ENCODE data around the gene RAMP3.

Gene RAMP3

GRCh38 chr7:45155357-45155900, 2.2 kb upstream of the RAMP3 start:
- in situ Hi-C loops (cut with HindIII; ENCODE audit: low sequenced_read_pairs): no loop called here
- H3K4me3 ChIP-seq (ENCODE audit: low read depth, low read length): no peak overlapping the region
- no peak for DNase-seq (ENCODE audit: low read depth)
- no peak for TF ChIP-seq CTCF (IDR thresholded peaks at IDR 0.05; ENCODE audit: low read depth, low read length, missing control alignments)

GRCh38 chr7:45155941-45156340, 1.6 kb upstream of the RAMP3 start:
- H3K4me3 ChIP-seq (ENCODE audit: low read depth, low read length): no peak overlapping the region
- TF ChIP-seq CTCF (IDR thresholded peaks at IDR 0.05; ENCODE audit: low read depth, low read length, missing control alignments): no peak
- in situ Hi-C loops (cut with HindIII; ENCODE audit: low sequenced_read_pairs): no loop called here
- no peak for DNase-seq (ENCODE audit: low read depth)

GRCh38 chr7:45156516-45157272, 897 bp upstream of the RAMP3 start:
- DNase-seq (ENCODE audit: low read depth): no peak
- H3K4me3 ChIP-seq (ENCODE audit: low read depth, low read length): no peak overlapping the region
- no peak for TF ChIP-seq CTCF (IDR thresholded peaks at IDR 0.05; ENCODE audit: low read depth, low read length, missing control alignments)
- in situ Hi-C loops (cut with HindIII; ENCODE audit: low sequenced_read_pairs): no loop called here

- in situ Hi-C loops (cut with HindIII; ENCODE audit: low sequenced_read_pairs): no loop called here
- H3K4me3 ChIP-seq (ENCODE audit: low read depth, low read length): no peak overlapping the region
- DNase-seq (ENCODE audit: low read depth): no peak
- no peak for TF ChIP-seq CTCF (IDR thresholded peaks at IDR 0.05; ENCODE audit: low read depth, low read length, missing control alignments)
These were observed 322 bp upstream of the RAMP3 start for GRCh38 chr7:45157286-45157652.

GRCh38 chr7:45158471-45158870, 880 bp downstream of the RAMP3 start:
- no peak for DNase-seq (ENCODE audit: low read depth)
- no peak for TF ChIP-seq CTCF (IDR thresholded peaks at IDR 0.05; ENCODE audit: low read depth, low read length, missing control alignments)
- in situ Hi-C loops (cut with HindIII; ENCODE audit: low sequenced_read_pairs): no loop called here
- no peak overlapping the region for H3K4me3 ChIP-seq (ENCODE audit: low read depth, low read length)

GRCh38 chr7:45159296-45159695, 1.7 kb downstream of the RAMP3 start:
- TF ChIP-seq CTCF (IDR thresholded peaks at IDR 0.05; ENCODE audit: low read depth, low read length, missing control alignments): no peak
- no peak for DNase-seq (ENCODE audit: low read depth)
- in situ Hi-C loops (cut with HindIII; ENCODE audit: low sequenced_read_pairs): no loop called here
- H3K4me3 ChIP-seq (ENCODE audit: low read depth, low read length): no peak overlapping the region

All from astrocyte of the cerebellum (primary cell).